WTC11 (cell line): ENCODE data around the gene MED26.

Experiments
- ELF4 ChIP-seq: sonication (generic); formaldehyde crosslinking; IDR thresholded peaks from 2 replicates; pipeline ENCODE4 v1.8.1; 2022; ENCODE audit warnings: low read depth, mild to moderate bottlenecking, moderate library complexity, missing genetic modification reagents
- SMAD3 ChIP-seq: sonication (generic); formaldehyde crosslinking; IDR thresholded peaks from 2 replicates; pipeline ENCODE4 v1.8.0; 2022; ENCODE audit warnings: missing genetic modification reagents, mild to moderate bottlenecking, borderline replicate concordance
- TEAD4 ChIP-seq: sonication (generic); formaldehyde crosslinking; IDR thresholded peaks from 2 replicates; pipeline ENCODE4 v1.8.0; 2022; ENCODE audit warnings: mild to moderate bottlenecking, missing genetic modification reagents
- ZNF121 ChIP-seq: sonication (generic); formaldehyde crosslinking; IDR thresholded peaks from 2 replicates; pipeline ENCODE4 v1.8.0; 2023; ENCODE audit warnings: missing genetic modification reagents
- TF ChIP-seq, protein P1 (sequence below): fragments of 200-600 bp; IDR thresholded peaks from 2 replicates; pipeline ENCODE4 v1.8.0; 2022; ENCODE audit warnings: antibody characterized with exemption
- TF ChIP-seq, protein P2 (sequence below): sonication (generic); formaldehyde crosslinking; IDR thresholded peaks from 2 replicates; pipeline ENCODE4 v1.8.1; 2022; ENCODE audit warnings: missing genetic modification reagents, borderline replicate concordance
- TF ChIP-seq, protein P3 (sequence below): sonication (generic); formaldehyde crosslinking; IDR thresholded peaks from 2 replicates; pipeline ENCODE4 v1.8.1; 2023; ENCODE audit warnings: mild to moderate bottlenecking, missing genetic modification reagents, moderate library complexity
- TF ChIP-seq, protein P4 (sequence below): sonication (generic); formaldehyde crosslinking; conservative IDR thresholded peaks from 2 replicates; pipeline ENCODE4 v1.8.1; 2022; ENCODE audit warnings: mild to moderate bottlenecking, missing genetic modification reagents
- TF ChIP-seq, protein P5 (sequence below): fragments of 250-450 bp; sonication (Bioruptor Pico); IDR thresholded peaks from 2 replicates; pipeline ENCODE4 v2.1.2; 2022; ENCODE audit warnings: mild to moderate bottlenecking, moderate library complexity
- TF ChIP-seq, protein P6 (sequence below): sonication (generic); formaldehyde crosslinking; IDR thresholded peaks from 2 replicates; pipeline ENCODE4 v1.8.0; 2023; ENCODE audit warnings: mild to moderate bottlenecking, missing genetic modification reagents

DNA sequence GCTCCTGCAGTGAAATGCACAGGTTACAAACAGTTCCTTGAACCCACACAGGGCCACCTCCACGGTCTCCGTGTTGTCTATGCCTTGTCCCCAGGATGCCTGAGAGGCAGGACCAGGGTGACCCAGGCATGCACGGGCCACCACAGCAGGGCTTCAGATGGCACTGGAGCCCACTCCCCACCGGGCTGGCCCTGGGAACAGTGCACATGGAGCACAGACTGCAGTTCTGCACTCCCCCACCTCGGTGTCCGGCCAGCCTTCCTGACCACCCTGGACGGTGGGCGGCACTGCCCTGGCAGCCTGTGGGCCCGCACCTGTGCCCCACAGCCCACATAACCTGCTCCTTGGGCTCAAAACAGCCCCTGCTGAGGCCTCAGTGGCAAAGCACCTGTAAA, 41.5 kb downstream of the MED26 start:
- TF ChIP-seq, protein P1, sequence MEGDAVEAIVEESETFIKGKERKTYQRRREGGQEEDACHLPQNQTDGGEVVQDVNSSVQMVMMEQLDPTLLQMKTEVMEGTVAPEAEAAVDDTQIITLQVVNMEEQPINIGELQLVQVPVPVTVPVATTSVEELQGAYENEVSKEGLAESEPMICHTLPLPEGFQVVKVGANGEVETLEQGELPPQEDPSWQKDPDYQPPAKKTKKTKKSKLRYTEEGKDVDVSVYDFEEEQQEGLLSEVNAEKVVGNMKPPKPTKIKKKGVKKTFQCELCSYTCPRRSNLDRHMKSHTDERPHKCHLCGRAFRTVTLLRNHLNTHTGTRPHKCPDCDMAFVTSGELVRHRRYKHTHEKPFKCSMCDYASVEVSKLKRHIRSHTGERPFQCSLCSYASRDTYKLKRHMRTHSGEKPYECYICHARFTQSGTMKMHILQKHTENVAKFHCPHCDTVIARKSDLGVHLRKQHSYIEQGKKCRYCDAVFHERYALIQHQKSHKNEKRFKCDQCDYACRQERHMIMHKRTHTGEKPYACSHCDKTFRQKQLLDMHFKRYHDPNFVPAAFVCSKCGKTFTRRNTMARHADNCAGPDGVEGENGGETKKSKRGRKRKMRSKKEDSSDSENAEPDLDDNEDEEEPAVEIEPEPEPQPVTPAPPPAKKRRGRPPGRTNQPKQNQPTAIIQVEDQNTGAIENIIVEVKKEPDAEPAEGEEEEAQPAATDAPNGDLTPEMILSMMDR: no peak
- TF ChIP-seq, protein P2, sequence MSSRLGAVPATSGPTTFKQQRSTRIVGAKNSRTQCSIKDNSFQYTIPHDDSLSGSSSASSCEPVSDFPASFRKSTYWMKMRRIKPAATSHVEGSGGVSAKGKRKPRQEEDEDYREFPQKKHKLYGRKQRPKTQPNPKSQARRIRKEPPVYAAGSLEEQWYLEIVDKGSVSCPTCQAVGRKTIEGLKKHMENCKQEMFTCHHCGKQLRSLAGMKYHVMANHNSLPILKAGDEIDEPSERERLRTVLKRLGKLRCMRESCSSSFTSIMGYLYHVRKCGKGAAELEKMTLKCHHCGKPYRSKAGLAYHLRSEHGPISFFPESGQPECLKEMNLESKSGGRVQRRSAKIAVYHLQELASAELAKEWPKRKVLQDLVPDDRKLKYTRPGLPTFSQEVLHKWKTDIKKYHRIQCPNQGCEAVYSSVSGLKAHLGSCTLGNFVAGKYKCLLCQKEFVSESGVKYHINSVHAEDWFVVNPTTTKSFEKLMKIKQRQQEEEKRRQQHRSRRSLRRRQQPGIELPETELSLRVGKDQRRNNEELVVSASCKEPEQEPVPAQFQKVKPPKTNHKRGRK (CRISPR knock-in tag): no peak
- TF ChIP-seq, protein P3, sequence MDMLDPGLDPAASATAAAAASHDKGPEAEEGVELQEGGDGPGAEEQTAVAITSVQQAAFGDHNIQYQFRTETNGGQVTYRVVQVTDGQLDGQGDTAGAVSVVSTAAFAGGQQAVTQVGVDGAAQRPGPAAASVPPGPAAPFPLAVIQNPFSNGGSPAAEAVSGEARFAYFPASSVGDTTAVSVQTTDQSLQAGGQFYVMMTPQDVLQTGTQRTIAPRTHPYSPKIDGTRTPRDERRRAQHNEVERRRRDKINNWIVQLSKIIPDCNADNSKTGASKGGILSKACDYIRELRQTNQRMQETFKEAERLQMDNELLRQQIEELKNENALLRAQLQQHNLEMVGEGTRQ (CRISPR knock-in tag): no peak
- TF ChIP-seq, protein P4, sequence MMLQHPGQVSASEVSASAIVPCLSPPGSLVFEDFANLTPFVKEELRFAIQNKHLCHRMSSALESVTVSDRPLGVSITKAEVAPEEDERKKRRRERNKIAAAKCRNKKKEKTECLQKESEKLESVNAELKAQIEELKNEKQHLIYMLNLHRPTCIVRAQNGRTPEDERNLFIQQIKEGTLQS (CRISPR knock-in tag): no peak
- TF ChIP-seq TEAD4 (CRISPR knock-in tag) (no peak), ZNF121 (CRISPR knock-in tag) (no peak), ELF4 (CRISPR knock-in tag) (no peak), SMAD3 (CRISPR knock-in tag) (no peak)
- TF ChIP-seq, protein P5, sequence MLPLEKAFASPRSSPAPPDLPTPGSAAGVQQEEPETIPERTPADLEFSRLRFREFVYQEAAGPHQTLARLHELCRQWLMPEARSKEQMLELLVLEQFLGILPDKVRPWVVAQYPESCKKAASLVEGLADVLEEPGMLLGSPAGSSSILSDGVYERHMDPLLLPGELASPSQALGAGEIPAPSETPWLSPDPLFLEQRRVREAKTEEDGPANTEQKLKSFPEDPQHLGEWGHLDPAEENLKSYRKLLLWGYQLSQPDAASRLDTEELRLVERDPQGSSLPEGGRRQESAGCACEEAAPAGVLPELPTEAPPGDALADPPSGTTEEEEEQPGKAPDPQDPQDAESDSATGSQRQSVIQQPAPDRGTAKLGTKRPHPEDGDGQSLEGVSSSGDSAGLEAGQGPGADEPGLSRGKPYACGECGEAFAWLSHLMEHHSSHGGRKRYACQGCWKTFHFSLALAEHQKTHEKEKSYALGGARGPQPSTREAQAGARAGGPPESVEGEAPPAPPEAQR (CRISPR knock-in tag): no peak
- TF ChIP-seq, protein P6, sequence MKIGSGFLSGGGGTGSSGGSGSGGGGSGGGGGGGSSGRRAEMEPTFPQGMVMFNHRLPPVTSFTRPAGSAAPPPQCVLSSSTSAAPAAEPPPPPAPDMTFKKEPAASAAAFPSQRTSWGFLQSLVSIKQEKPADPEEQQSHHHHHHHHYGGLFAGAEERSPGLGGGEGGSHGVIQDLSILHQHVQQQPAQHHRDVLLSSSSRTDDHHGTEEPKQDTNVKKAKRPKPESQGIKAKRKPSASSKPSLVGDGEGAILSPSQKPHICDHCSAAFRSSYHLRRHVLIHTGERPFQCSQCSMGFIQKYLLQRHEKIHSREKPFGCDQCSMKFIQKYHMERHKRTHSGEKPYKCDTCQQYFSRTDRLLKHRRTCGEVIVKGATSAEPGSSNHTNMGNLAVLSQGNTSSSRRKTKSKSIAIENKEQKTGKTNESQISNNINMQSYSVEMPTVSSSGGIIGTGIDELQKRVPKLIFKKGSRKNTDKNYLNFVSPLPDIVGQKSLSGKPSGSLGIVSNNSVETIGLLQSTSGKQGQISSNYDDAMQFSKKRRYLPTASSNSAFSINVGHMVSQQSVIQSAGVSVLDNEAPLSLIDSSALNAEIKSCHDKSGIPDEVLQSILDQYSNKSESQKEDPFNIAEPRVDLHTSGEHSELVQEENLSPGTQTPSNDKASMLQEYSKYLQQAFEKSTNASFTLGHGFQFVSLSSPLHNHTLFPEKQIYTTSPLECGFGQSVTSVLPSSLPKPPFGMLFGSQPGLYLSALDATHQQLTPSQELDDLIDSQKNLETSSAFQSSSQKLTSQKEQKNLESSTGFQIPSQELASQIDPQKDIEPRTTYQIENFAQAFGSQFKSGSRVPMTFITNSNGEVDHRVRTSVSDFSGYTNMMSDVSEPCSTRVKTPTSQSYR (CRISPR knock-in tag): no peak
